Lower lobe of right lung (tissue), 2 donors: ENCODE data around the gene NTHL1. TPM values are rescaled to one million over a fixed set of nuclear protein-coding genes. Genes with fewer than 3 reads are reported as not detected.

ENCODE experiments used
- ATAC-seq, 2 donors: fragments of 200-7000 bp; cut with Tn5 transposase; one replicate each; pipeline ENCODE4 v1.9.1; 2020 to 2022; ENCODE audit warnings: mild to moderate bottlenecking in 2 of 2, moderate library complexity in 2 of 2
- DNase-seq: peaks from one replicate; pipeline ENCODE4 v3.0.0-alpha.2; 2020
- H3K27ac ChIP-seq: fragments of 200-600 bp; one replicate; pipeline ENCODE4 v1.8.0; 2022
- H3K27me3 ChIP-seq: fragments of 200-600 bp; one replicate; pipeline ENCODE4 v1.8.0; 2022; ENCODE audit warnings: low read depth
- H3K36me3 ChIP-seq: fragments of 200-600 bp; one replicate; pipeline ENCODE4 v1.8.0; 2022; ENCODE audit warnings: mild to moderate bottlenecking
- H3K4me1 ChIP-seq: fragments of 200-600 bp; one replicate; pipeline ENCODE4 v1.8.0; 2022
- H3K4me3 ChIP-seq: fragments of 200-600 bp; one replicate; pipeline ENCODE4 v1.8.0; 2022; ENCODE audit warnings: mild to moderate bottlenecking
- H3K9me3 ChIP-seq: fragments of 200-600 bp; one replicate; pipeline ENCODE4 v1.8.0; 2022
- intact Hi-C: fragments of 100-400 bp; cut with DNase I; formaldehyde crosslinking; loops from one replicate; pipeline ENCODE4 v1.11.0; 2022
- total RNA-seq: library from RNA; stranded (reverse); fragmentation: NEBNext Ultra II Directional; extraction: Animal tissue kit (Norgen Biotek cat#: 25700); gene quantifications from one replicate; pipeline ENCODE4 v1.2.1, GENCODE V29; 2021
- TF ChIP-seq, protein P1 (sequence below): fragments of 200-600 bp; IDR thresholded peaks from one replicate; pipeline ENCODE4 v1.8.0; 2022; ENCODE audit warnings: antibody characterized with exemption, mild to moderate bottlenecking
- donor health status: DM: no; HTN: yes; CAD: no; lungs with severe emphysema.

NTHL1 gene
- total RNA-seq, 1 donor from 2014 or later = 24.3 TPM

DNA sequence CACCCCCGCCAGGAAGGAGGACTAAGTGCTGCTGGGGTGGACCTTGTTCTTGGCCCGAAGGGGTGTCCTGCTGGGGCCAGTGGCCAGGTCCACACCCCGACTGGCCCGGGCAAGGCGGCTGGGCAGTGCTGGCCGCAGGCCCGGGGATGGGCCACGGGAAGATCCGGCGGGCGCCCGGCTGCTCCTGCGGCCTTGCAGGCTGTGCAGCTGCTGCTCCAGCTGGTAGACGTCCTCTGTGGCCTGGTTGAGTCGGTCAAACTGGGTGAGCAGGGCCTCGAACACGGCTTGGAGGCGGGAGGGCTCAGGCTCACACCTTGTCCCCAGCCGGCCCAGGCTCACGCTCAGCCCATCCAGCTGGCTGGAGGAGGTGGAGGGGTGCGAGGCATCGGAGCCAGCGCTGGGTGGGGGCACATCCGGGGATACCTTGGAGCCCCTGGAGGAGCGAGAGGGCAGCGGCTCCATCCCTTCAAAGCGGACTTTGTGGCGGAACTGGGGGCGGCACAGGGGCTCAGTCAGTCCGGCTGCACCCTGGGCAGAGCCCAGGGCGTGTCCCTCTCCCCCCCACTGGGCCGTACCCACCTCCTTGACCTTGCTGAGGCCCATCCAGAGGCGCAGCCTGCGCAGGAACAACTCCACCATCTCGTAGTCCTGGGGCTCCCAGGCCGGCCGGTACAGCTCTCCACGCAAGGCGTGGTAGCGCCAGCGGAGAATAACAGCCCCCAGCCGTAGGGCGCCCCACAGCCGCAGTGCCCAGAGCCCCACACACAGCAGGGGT, 42.3 kb upstream of the NTHL1 start:
- no peak overlapping the region for H3K27ac ChIP-seq
- no peak for DNase-seq
- intact Hi-C loops = no loop called here
- no peak for ATAC-seq
- peaks cover 95% of the 10 kb centered on the region for H3K36me3 ChIP-seq
- TF ChIP-seq, protein P1, sequence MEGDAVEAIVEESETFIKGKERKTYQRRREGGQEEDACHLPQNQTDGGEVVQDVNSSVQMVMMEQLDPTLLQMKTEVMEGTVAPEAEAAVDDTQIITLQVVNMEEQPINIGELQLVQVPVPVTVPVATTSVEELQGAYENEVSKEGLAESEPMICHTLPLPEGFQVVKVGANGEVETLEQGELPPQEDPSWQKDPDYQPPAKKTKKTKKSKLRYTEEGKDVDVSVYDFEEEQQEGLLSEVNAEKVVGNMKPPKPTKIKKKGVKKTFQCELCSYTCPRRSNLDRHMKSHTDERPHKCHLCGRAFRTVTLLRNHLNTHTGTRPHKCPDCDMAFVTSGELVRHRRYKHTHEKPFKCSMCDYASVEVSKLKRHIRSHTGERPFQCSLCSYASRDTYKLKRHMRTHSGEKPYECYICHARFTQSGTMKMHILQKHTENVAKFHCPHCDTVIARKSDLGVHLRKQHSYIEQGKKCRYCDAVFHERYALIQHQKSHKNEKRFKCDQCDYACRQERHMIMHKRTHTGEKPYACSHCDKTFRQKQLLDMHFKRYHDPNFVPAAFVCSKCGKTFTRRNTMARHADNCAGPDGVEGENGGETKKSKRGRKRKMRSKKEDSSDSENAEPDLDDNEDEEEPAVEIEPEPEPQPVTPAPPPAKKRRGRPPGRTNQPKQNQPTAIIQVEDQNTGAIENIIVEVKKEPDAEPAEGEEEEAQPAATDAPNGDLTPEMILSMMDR = no peak
- H3K27me3 ChIP-seq = no peaks in the 10 kb centered on the region
- no peaks in the 10 kb centered on the region for H3K9me3 ChIP-seq
- H3K4me1 ChIP-seq = peaks cover 6% of the 10 kb centered on the region
- H3K4me3 ChIP-seq = no peak overlapping the region

DNA sequence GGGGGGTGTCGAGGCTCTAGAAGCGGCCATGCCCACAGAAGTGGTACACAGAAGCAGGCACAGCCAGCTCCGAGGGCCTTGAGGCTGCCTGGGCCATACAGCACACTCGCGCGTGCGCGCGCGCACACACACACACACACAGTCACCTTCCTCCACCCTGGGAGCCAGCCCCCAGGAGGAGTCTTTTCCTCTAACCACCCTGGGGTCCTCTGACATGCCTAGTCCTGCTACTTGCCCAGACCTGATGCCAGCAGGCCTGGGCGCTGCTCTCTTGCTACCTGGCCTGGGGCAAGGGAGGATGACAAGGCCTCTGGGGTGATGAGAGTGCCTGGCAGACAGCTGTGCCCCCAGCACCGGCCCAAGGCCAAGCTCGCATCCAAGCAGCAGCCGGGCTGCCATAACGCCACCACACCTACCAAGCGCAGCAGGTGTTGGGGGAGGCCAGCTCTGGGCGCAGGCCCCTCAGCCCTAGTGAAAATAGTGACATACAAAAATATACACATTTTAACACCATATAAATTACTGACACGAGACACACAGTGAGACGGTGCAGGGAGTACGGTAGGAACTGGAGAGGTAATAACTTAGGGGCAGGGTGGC, 41.2 kb upstream of the NTHL1 start:
- H3K36me3 ChIP-seq = peaks cover 95% of the 10 kb centered on the region
- TF ChIP-seq, protein P1 = no peak
- H3K27ac ChIP-seq = no peak overlapping the region
- no peaks in the 10 kb centered on the region for H3K9me3 ChIP-seq
- H3K27me3 ChIP-seq = no peaks in the 10 kb centered on the region
- DNase-seq = no peak
- peaks cover 6% of the 10 kb centered on the region for H3K4me1 ChIP-seq
- ATAC-seq = no peak
- no peak overlapping the region for H3K4me3 ChIP-seq
- intact Hi-C loops = no loop called here

DNA sequence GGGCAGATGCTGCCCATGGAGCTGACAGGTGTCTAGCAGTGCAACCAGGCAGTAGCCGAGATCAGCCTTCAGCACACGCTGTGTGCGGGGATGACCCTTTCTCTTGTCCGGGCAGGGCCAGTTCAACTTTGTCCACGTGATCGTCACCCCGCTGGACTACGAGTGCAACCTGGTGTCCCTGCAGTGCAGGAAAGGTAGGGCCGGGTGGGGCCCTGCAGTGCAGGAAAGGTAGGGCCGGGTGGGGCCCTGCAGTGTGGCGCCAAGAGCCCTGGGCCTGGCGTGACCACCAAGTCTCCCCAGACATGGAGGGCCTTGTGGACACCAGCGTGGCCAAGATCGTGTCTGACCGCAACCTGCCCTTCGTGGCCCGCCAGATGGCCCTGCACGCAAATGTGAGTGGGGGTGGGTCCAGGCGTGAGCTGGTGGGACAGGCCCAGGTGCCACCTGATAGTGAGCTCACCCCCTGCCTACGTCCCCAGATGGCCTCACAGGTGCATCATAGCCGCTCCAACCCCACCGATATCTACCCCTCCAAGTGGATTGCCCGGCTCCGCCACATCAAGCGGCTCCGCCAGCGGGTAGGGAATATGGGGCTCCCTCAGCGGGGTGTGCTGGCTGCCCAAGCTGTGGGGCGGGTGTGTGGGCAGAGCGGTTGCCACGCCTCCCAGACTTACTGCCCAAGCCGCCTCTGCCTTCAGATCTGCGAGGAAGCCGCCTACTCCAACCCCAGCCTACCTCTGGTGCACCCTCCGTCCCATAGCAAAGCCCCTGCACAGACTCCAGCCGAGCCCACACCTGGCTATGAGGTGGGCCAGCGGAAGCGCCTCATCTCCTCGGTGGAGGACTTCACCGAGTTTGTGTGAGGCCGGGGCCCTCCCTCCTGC, 40.4 kb upstream of the NTHL1 start:
- H3K27ac ChIP-seq = no peak overlapping the region
- no peak for DNase-seq
- H3K27me3 ChIP-seq = no peaks in the 10 kb centered on the region
- TF ChIP-seq, protein P1 = no peak
- H3K36me3 ChIP-seq = peaks cover 95% of the 10 kb centered on the region
- H3K4me1 ChIP-seq = peaks cover 14% of the 10 kb centered on the region
- intact Hi-C loops = no loop called here
- no peaks in the 10 kb centered on the region for H3K9me3 ChIP-seq
- H3K4me3 ChIP-seq = no peak overlapping the region
- no peak for ATAC-seq

DNA sequence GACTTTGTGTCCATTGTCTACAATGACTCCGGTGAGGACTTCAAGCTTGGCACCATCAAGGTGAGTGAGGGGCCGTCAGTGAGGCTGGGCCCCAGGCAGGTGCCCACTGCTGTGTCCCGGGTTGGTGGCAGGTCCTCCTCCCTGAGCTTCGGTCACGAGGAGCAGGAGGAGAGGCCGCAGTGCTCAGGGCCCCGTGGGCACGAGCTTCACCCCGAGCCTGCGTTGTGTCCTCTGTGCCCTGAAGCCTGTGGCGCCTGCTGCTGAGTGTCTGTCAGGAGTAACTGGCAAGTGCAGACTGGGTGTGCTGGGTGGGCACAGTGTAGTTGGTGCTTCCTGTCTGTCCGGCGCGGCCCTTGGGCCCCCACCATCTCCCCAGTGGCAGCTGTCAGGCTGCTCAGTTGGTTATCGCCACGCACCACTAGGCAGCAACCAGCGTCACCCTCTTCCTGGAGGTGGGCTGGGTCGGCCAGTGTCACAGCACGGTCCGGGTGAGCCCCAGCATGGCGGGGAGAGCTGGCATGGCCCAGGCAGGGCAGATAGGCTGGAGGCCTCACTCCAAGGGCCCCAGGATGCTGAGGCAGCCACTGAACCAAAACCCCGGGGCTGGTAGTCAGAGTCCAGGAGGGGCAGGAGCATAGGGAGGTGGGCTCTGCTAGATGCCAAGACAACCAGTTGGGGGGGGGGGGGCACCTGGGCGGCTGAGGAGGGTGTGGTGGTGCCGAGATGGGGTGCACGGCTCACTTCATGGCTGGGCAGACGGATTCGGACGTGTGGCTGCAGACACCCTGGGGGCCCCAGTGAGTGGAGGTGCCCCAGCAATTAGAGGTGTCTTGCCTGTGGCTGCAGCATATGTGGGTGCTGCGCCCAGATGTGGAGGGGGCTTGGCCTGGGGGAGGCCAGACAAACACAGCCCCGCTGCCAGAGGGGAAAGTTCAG, 39.4 kb upstream of the NTHL1 start:
- DNase-seq (no peak), ATAC-seq (no peak)
- H3K9me3 ChIP-seq = no peaks in the 10 kb centered on the region
- intact Hi-C loops = no loop called here
- peaks cover 95% of the 10 kb centered on the region for H3K36me3 ChIP-seq
- no peaks in the 10 kb centered on the region for H3K27me3 ChIP-seq
- H3K4me3 ChIP-seq = no peak overlapping the region
- H3K4me1 ChIP-seq = peaks cover 23% of the 10 kb centered on the region
- no peak overlapping the region for H3K27ac ChIP-seq
- TF ChIP-seq, protein P1 = no peak
